Aorta (tissue), 5 donors: ENCODE results near the gene ADH1C. TPM values are rescaled to one million over a fixed set of nuclear protein-coding genes. Genes with fewer than 3 reads are reported as not detected.
"Not testable (repeated sequence)": the region's sequence is repeated elsewhere in the genome, so short reads cannot be mapped to it uniquely, and the experiment has no call there.

Experiments used
- ATAC-seq: fragments of 200-7000 bp; cut with Tn5 transposase; one replicate; pipeline ENCODE4 v1.9.1; 2022; ENCODE audit warnings: moderate library complexity; ENCODE audit not compliant: low FRiP score
- DNase-seq, 2 donors: peaks; one replicate each; pipeline ENCODE4 v3.0.0-alpha.2; 2020
- H3K27ac ChIP-seq, 2 donors: one replicate each; pipeline ENCODE4 v1.5.1; 2013; ENCODE audit warnings: low read length in 2 of 2, mild to moderate bottlenecking in 2 of 2, moderate library complexity in 2 of 2, control low read depth in 1 of 2, inconsistent platforms in 1 of 2, low read depth in 1 of 2
- H3K27me3 ChIP-seq, 2 donors: one replicate each; pipeline ENCODE4 v1.6.1; 2013; ENCODE audit warnings: control low read depth in 1 of 2, low read length in 1 of 2, mild to moderate bottlenecking in 1 of 2, moderate library complexity in 1 of 2; ENCODE audit not compliant: insufficient read depth in 2 of 2, control insufficient read depth in 1 of 2
- H3K36me3 ChIP-seq, 2 donors: one replicate each; pipeline ENCODE4 v1.6.1; 2013; ENCODE audit warnings: control low read depth in 1 of 2, low read length in 1 of 2, mild to moderate bottlenecking in 1 of 2; ENCODE audit not compliant: insufficient read depth in 2 of 2, control insufficient read depth in 1 of 2
- H3K4me1 ChIP-seq, 2 donors: one replicate each; pipeline ENCODE4 v1.6.1; 2013; ENCODE audit warnings: low read length in 2 of 2, control low read depth in 1 of 2, mild to moderate bottlenecking in 1 of 2, moderate library complexity in 1 of 2; ENCODE audit not compliant: insufficient read depth in 2 of 2, control insufficient read depth in 1 of 2
- H3K4me3 ChIP-seq, 2 donors: one replicate each; pipeline ENCODE4 v1.5.1; 2013; ENCODE audit warnings: low read length in 2 of 2, control low read depth in 1 of 2, mild to moderate bottlenecking in 1 of 2
- H3K9me3 ChIP-seq: one replicate; pipeline ENCODE4 v1.6.1; 2013; ENCODE audit warnings: mild to moderate bottlenecking, low read length; ENCODE audit not compliant: control insufficient read depth
- WGBS, 2 donors: extraction: QIAGEN DNeasy Blood & Tissue Kit; methylation state at CpG; one replicate each; pipeline ENCODE4 v1.1.7; 2013; 5-methylcytosine and 5-hydroxymethylcytosine counted together
- intact Hi-C, 2 donors: fragments of 100-400 bp; cut with DNase I; formaldehyde crosslinking; loops; one replicate each; pipeline versions ENCODE4 v1.14.2 to v1.15.0; 2022
- polyA plus RNA-seq, 2 donors: library from polyadenylated mRNA; stranded (reverse); fragments of 200-250 nt; gene quantifications; one replicate each; pipeline ENCODE4 v1.2.3, GENCODE V29; 2013
- total RNA-seq, 2 donors: library from RNA; stranded (reverse); fragmentation: NEBNext Ultra II Directional; extraction: Animal tissue kit (Norgen Biotek cat#: 25700); gene quantifications; one replicate each; pipeline ENCODE4 v1.2.1, GENCODE V29; 2021
- donor health status: healthy with polysubstance abuse.
- donor health status: Bipolar disorder and iron deficiency.
- donor health status: DM: no; HTN: no; CAD: no.
- donor health status: DM: no; HTN: no; CAD: no.
- donor health status: DM: yes; HTN: yes; CAD: no.

Gene ADH1C
- total and polyA plus RNA-seq, 4 donors: 2.8 to 21.2 (median 7.6) TPM

DNA sequence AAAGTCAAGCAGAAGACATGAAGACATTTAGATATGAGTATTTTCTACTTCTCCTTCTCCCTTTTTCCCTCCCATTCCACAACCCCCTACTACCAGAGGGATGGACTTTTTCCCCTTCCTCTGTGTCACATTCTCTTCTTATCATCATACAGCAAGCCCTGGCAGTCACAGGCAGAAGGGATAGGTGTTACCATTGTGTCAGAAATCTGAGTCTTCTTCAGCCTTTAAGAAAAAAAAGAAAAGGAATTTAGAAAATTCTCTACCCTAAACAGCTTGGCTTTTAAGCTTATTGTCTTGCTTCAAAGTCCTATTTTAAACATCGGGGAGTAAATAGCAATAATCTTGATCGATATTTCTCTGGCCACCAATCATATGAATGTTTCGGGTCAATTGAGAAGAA lies 30.9 kb upstream of the ADH1C start:
- ATAC-seq (no peak), DNase-seq (no peak)
- H3K4me1 ChIP-seq: no peaks in the 10 kb centered on the region
- intact Hi-C loops: loop anchor here in 1 of 2 donors (5.0 kb wide), 2 partner anchors 61 to 176 kb away; partner anchors contain the start of gene ADH1B
- peak overlapping the region; percentile 95 to 96 for H3K27ac ChIP-seq
- no peaks in the 10 kb centered on the region for H3K27me3 ChIP-seq
- no peak overlapping the region for H3K4me3 ChIP-seq
- peaks cover 2% of the 10 kb centered on the region for H3K9me3 ChIP-seq
- H3K36me3 ChIP-seq: peaks cover 1 to 2% of the 10 kb centered on the region in 2 donors
- 93 to 97% methylated on average over 3 of the region's 3 CpGs for WGBS, 2 donors

DNA sequence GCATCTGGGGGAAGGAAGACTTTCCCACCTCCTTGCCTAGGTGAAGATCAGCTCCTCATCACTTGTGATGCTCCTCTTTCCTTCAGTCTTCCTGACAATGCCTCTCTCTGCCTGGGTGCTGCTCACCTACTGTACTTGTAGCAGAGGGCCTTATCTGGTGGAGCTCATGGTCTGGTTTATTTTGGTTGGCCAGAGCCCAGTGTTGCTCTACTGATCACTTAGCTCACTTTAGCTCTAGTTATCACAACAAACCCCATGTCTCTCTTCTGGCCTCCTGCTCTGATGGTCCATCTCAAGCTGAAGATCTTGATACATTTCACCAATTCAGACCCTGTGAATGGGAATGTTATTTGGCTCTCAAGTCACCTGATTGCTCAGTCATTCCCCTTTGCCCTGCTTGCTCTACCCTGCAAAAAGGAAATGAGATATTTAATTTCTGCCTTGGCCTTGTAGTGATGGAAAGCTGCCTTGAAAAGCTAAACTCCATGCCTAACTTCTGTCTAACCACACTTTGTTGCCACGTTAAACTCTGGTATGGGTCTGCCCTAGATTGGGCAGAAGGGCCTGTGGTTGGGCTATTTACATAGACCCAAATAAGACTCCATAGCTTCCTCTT lies 30.3 kb upstream of the ADH1C start:
- Histone ChIP-seq H3K27ac (peak overlapping the region; percentile 95 to 96), H3K9me3 (peaks cover 2% of the 10 kb centered on the region), H3K36me3 (peaks cover 1 to 2% of the 10 kb centered on the region in 2 donors), H3K4me3 (no peak overlapping the region), H3K27me3 (no peaks in the 10 kb centered on the region), H3K4me1 (no peaks in the 10 kb centered on the region)
- WGBS, 2 donors: 10 to 18% methylated on average over 1 of the region's 1 CpG
- DNase-seq (no peak), ATAC-seq (no peak)
- intact Hi-C loops: loop anchor here in 1 of 2 donors (5.0 kb wide), 2 partner anchors 61 to 176 kb away; partner anchors contain the start of gene ADH1B

DNA sequence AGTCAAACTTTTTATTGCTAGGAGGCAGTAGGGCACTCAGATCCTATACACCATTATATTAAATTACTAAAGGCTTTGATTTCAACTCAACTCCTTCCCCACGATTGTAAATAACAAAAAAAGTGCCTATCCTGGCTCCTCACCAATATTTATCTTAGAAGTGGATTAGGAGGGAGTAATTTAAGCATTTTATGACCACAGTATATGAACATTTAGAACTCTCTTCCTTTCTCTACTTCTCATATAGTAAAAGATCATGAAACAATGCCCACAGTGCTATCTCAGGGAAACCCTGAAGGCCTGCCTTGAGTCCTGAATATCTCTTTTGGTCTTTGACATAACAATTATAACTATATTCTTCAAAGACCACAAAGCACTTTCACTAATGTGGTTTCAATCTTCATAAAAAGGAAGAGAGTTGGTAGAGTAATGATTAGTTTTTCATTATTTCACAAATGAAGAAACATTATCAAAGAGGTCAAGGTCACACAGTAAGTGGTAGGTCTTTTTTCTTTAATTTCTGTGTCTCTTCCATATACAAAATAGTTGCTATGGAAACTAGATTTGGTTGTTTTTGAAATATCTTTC lies 29.1 kb upstream of the ADH1C start:
- H3K4me1 ChIP-seq: no peaks in the 10 kb centered on the region
- DNase-seq: no peak
- H3K4me3 ChIP-seq: no peak overlapping the region
- H3K36me3 ChIP-seq: peaks cover 1 to 2% of the 10 kb centered on the region in 2 donors
- no peak for ATAC-seq
- WGBS, 2 donors: 11 to 17% methylated on average over 1 of the region's 1 CpG
- intact Hi-C loops: loop anchor here in 1 of 2 donors (5.0 kb wide), 2 partner anchors 59 to 174 kb away; partner anchors contain the start of gene ADH1B
- peaks cover 2% of the 10 kb centered on the region for H3K9me3 ChIP-seq
- H3K27ac ChIP-seq: no peak overlapping the region
- no peaks in the 10 kb centered on the region for H3K27me3 ChIP-seq

DNA sequence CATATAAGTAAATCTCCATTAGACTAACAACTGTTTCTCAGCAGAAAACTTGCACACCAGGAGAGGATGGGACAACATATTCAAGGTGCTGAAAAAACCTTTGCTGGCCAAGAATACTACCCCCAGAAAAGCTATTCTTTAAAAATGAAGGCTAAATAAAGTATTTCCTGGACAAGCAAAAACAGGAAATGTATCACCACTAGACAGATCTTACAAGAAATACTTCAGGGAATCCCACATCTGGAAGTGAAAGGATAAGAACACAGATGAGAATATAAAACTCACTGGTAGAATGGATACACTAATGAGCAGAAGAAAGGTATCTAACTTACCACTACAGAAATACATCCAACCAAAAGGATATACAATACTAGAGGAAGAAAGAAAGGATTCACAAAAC lies 27.0 kb upstream of the ADH1C start:
- intact Hi-C loops: no loop called here
- no peak for ATAC-seq
- H3K4me3 ChIP-seq: no peak overlapping the region

DNA sequence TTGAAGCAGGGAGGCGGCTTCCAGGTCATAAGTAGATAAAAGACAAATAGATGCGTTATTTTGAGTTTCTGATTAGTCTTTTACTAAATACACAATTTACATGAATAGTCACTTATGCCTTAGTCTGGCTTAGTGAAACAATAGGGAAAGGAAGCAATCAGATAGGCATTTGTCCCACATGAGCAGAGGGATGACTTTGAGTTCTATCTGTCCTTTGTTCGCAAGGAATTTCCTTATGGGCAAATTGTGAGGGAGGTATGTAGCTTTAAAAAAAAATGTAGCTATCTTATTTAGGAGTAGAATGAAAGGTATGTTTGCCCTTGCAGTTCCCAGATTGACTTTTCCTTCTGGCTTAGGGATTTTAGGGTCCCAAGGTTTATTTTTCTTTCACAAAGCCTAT lies 26.3 kb upstream of the ADH1C start:
- 97 to 98% methylated on average over 3 of the region's 3 CpGs for WGBS, 2 donors

More for the DNA sequence above, 27.0 kb upstream of the ADH1C start:
- Histone ChIP-seq H3K4me1 (no peaks in the 10 kb centered on the region), H3K27ac (no peak overlapping the region), H3K9me3 (peaks cover 2% of the 10 kb centered on the region), H3K36me3 (no peaks in the 10 kb centered on the region), H3K27me3 (no peaks in the 10 kb centered on the region)
- no peak for DNase-seq

DNA sequence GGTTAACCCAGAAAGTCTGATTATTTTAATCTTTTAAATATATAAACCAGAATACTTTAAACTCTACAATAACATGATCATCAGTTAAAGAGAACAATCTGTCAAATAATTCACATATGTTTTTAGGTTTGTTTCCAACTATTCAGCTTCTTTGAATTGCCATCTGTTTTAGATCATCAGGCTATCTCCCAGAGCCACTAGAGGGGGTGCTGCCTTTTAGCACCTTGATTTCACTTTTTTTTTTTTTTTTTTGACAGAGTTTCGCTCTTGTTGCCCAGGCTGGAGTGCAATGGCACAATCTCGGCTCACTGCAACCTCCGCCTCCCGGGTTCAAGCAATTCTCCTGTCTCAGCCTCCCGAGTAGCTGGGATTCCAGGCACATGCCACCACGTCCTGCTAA lies 24.8 kb upstream of the ADH1C start:
- 73 to 77% methylated on average over 5 to 6 of the region's 6 CpGs for WGBS, 2 donors
- H3K9me3 ChIP-seq, ATAC-seq, H3K36me3 ChIP-seq, H3K4me3 ChIP-seq, intact Hi-C loops, DNase-seq, H3K27ac ChIP-seq, H3K27me3 ChIP-seq, H3K4me1 ChIP-seq: not testable (repeated sequence)

More for the DNA sequence above, 26.3 kb upstream of the ADH1C start:
- Histone ChIP-seq H3K27me3 (no peaks in the 10 kb centered on the region), H3K27ac (no peak overlapping the region), H3K4me1 (no peaks in the 10 kb centered on the region), H3K4me3 (no peak overlapping the region), H3K9me3 (peaks cover 2% of the 10 kb centered on the region), H3K36me3 (no peaks in the 10 kb centered on the region)
- DNase-seq: no peak
- ATAC-seq: no peak
- intact Hi-C loops: no loop called here

DNA sequence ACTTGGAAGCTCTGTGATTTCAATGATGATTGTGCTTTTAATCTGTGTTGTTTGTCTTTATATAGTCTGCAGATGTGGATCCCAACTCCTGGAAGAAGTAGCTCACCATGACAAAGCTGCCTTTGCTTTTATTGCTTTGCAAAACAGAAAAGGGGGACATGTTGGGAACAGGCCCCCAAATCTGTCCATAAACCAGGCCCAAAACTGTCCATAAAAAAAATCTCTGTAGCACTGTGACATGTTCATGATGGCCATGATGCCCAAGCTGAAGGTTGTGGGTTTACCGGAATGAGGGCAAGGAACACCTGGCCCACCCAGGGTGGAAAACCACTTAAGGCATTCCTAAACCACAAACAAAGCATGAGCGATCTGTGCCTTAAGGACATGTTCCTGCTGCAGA lies 19.9 kb upstream of the ADH1C start:
- H3K27ac ChIP-seq, intact Hi-C loops, ATAC-seq: not testable (repeated sequence)

DNA sequence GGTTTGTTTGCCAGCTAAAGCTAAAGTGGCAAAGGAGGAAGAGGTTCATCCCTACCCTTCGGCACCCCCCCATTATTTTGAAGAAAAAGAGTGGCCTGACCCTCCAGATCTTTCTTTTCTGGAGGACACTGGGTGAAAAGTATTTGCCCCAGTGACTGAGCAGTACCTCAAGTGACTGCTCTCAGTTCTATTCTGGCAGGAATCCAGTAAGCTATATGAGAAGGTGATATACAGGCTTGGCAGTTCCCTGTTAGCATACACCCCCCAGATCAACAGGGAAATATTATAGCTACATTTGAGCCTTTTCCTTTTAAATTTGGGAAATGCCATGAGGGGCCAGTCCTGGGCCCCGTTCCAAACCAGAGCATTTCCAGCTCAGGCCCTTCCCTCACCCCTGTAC lies 15.3 kb upstream of the ADH1C start:
- 75 to 77% methylated on average over 2 of the region's 2 CpGs for WGBS, 2 donors
- H3K27ac ChIP-seq, H3K36me3 ChIP-seq, intact Hi-C loops, DNase-seq, ATAC-seq, H3K27me3 ChIP-seq, H3K4me1 ChIP-seq, H3K9me3 ChIP-seq, H3K4me3 ChIP-seq: not testable (repeated sequence)

More for the DNA sequence above, 19.9 kb upstream of the ADH1C start:
- not testable (repeated sequence) for H3K4me1 ChIP-seq, H3K36me3 ChIP-seq, H3K9me3 ChIP-seq, DNase-seq, H3K27me3 ChIP-seq, H3K4me3 ChIP-seq
- WGBS, 2 donors: 96 to 100% methylated on average over 2 of the region's 2 CpGs

DNA sequence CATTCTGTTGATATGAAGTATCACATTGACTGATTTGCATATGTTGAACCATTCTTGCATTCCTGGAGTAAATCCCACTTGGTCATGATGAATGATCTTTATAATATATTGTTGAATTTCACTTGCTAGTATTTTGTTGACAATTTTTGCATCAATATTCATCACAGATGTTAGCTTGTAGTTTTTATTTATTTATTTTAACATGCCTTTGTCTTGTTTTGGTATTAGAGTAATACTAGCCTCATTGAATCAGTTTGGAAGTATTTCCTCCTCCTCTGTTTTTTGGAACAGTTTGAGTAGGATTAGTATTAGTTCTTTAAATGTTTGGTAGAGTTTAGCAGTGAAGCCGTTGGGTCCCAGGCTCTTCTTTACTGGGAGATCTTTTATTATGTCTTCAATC lies 13.9 kb upstream of the ADH1C start:
- DNase-seq: no peak

More for the DNA sequence above, 13.9 kb upstream of the ADH1C start:
- Histone ChIP-seq H3K9me3 (no peaks in the 10 kb centered on the region), H3K27ac (no peak overlapping the region), H3K36me3 (no peaks in the 10 kb centered on the region), H3K27me3 (no peaks in the 10 kb centered on the region), H3K4me3 (no peak overlapping the region), H3K4me1 (peaks cover 0 to 1% of the 10 kb centered on the region in 2 donors)
- ATAC-seq: no peak
- WGBS, 2 donors: 39 to 92% methylated on average over 1 of the region's 1 CpG
- intact Hi-C loops: no loop called here
